A549 treated with RU486 at 1 μM for 4 hours (cell line): Measurements from ENCODE around the gene VWDE. TPM values are rescaled to one million over a fixed set of nuclear protein-coding genes. Genes with fewer than 3 reads are reported as not detected.

ENCODE experiments used
- total RNA-seq: library from RNA; stranded (reverse); fragments of 200-300 nt; extraction: Qiagen RNA extraction; gene quantifications from 5 replicates; pipeline ENCODE4 v1.2.3, GENCODE V29; 2022; ENCODE audit warnings: low read depth

The VWDE gene
- total RNA-seq = 0.18 to 0.99 TPM (median 0.40 TPM) in 5 replicates

GRCh38 chr7:12403287-12404181 is at the start of gene VWDE:
Gene VWDE (minus strand): TSS chr7:12403865. CDS start chr7:12403716, 149 bp downstream.

Other genes starting within 250 kb of the VWDE start
- 26.1 to 40.3 TPM (median 35.6 TPM) in 5 replicates for gene TMEM106B, start 192.6 kb downstream of the VWDE start, total RNA-seq
- 0.40 to 0.81 TPM (median 0.43 TPM) in 5 replicates for gene SCIN, start 166.9 kb upstream of the VWDE start, total RNA-seq